ENCODE measurements around the gene PLCD1.
"Not testable (repeated sequence)": the region's sequence is repeated elsewhere in the genome, so short reads cannot be mapped to it uniquely, and the experiment has no call there.

The PLCD1 gene

DNA sequence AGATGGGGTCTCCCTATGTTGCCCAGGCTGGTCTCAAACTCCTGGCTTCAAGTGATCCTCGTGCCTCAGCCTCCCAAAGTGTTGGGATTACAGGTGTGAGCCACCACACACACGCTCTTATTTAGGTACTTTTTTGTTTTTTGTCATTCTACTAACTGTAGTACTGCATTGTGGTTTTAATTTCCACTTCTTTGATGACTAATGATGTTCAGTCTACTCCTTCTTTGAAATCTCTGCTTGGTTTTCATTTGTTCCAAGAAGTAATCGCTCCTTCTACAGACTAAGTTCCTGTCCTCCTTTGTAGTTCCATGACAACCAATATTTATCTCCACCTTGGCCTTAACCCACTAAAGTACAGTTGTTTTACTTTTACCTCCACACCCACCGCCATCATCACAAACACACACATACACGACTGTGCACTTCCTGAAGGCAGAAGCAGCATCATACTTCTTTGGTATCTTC lies 9.0 kb upstream of the PLCD1 start:
- TF ChIP-seq ISL1 (CRISPR knock-in tag; IDR thresholded peaks at IDR 0.05) (no peak), TCF4 (CRISPR knock-in tag; IDR thresholded peaks at IDR 0.05; ENCODE audit: borderline replicate concordance) (no peak), ZFP3 (CRISPR knock-in tag; IDR thresholded peaks at IDR 0.05) (no peak), ZNF70 (CRISPR knock-in tag; IDR thresholded peaks at IDR 0.05) (no peak)
- TF ChIP-seq, protein P1, sequence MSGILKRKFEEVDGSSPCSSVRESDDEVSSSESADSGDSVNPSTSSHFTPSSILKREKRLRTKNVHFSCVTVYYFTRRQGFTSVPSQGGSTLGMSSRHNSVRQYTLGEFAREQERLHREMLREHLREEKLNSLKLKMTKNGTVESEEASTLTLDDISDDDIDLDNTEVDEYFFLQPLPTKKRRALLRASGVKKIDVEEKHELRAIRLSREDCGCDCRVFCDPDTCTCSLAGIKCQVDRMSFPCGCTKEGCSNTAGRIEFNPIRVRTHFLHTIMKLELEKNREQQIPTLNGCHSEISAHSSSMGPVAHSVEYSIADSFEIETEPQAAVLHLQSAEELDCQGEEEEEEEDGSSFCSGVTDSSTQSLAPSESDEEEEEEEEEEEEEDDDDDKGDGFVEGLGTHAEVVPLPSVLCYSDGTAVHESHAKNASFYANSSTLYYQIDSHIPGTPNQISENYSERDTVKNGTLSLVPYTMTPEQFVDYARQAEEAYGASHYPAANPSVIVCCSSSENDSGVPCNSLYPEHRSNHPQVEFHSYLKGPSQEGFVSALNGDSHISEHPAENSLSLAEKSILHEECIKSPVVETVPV (CRISPR knock-in tag; IDR thresholded peaks at IDR 0.05): no peak
- ATAC-seq: no peak

DNA sequence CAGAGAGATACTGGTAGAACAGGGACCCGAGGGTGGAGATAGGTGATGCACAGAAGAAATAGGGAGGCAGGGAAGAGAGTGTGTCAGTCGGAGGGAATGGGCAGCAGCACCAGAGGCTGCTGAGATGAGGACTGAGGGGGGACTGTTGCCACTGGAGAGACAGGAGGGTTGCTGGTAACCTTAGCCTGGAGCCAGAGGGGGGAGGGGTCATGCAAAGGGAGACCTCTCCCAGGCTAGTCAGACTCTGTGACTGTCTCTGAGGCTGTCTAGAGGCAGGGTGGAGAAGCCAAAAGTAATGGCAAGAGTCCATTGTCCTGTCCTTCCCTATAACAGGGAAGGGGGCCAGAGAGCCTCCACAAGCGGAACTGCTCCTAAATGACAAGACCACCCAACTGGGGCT lies 7.5 kb upstream of the PLCD1 start:
- no peak for ATAC-seq
- TF ChIP-seq ARNTL (CRISPR knock-in tag; IDR thresholded peaks at IDR 0.05; ENCODE audit: borderline replicate concordance, low read depth) (no peak), BACH2 (CRISPR knock-in tag; IDR thresholded peaks at IDR 0.05; ENCODE audit: borderline replicate concordance) (no peak), ZC3H10 (CRISPR knock-in tag; IDR thresholded peaks at IDR 0.05) (no peak), RARB (CRISPR knock-in tag; IDR thresholded peaks at IDR 0.05) (no peak), GLIS3 (CRISPR knock-in tag; IDR thresholded peaks at IDR 0.05) (no peak), ZNF70 (CRISPR knock-in tag; IDR thresholded peaks at IDR 0.05) (no peak)
- TF ChIP-seq, protein P2, sequence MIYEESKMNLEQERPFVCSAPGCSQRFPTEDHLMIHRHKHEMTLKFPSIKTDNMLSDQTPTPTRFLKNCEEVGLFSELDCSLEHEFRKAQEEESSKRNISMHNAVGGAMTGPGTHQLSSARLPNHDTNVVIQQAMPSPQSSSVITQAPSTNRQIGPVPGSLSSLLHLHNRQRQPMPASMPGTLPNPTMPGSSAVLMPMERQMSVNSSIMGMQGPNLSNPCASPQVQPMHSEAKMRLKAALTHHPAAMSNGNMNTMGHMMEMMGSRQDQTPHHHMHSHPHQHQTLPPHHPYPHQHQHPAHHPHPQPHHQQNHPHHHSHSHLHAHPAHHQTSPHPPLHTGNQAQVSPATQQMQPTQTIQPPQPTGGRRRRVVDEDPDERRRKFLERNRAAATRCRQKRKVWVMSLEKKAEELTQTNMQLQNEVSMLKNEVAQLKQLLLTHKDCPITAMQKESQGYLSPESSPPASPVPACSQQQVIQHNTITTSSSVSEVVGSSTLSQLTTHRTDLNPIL (CRISPR knock-in tag; IDR thresholded peaks at IDR 0.05; ENCODE audit: low read depth): no peak
- TF ChIP-seq, protein P3, sequence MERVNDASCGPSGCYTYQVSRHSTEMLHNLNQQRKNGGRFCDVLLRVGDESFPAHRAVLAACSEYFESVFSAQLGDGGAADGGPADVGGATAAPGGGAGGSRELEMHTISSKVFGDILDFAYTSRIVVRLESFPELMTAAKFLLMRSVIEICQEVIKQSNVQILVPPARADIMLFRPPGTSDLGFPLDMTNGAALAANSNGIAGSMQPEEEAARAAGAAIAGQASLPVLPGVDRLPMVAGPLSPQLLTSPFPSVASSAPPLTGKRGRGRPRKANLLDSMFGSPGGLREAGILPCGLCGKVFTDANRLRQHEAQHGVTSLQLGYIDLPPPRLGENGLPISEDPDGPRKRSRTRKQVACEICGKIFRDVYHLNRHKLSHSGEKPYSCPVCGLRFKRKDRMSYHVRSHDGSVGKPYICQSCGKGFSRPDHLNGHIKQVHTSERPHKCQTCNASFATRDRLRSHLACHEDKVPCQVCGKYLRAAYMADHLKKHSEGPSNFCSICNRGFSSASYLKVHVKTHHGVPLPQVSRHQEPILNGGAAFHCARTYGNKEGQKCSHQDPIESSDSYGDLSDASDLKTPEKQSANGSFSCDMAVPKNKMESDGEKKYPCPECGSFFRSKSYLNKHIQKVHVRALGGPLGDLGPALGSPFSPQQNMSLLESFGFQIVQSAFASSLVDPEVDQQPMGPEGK (CRISPR knock-in tag; IDR thresholded peaks at IDR 0.05; ENCODE audit: borderline replicate concordance): no peak

DNA sequence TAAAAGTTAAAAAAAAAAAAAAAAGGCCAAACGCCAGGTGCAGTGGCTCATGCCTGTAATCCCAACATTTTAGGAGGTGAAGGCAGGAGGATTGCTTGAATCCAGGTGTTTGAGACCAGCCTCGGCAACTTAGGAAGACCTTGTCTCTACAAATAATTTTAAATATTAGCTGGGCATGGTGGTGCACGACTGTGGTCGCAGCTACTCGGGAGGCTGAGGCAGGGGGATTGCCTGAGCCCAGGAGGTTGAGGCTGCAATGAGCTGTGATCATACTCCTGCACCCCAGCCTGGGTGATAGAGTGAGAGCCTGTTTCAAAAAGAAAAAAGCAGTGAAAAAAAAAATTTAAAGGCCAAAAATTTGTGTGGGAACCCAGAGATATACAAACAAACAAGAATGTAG lies 6.8 kb upstream of the PLCD1 start:
- no peak for ATAC-seq
- no peak for TF ChIP-seq ZC3H10 (CRISPR knock-in tag; IDR thresholded peaks at IDR 0.05)
- TF ChIP-seq, protein P3 (CRISPR knock-in tag; IDR thresholded peaks at IDR 0.05; ENCODE audit: borderline replicate concordance): no peak

DNA sequence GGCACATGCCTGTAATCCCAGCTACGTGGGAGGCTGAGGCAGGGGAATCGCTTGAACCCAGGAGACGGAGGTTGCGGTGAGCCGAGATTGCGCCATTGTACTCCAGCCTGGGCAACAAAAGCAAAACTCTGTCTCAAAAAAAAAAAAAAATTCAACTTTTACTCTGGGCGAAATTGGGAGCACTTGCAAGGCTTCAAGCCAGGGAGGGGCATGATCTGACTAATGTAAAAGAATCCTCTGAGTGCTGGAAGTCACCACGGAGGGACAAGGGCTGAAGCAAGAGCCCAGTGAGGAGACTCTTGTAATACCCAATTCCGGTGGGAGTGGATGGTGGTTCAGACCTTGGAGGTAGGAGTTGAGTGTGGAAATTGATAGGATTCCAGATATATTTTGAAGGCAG lies 4.9 kb upstream of the PLCD1 start:
- ATAC-seq: not testable (repeated sequence)

DNA sequence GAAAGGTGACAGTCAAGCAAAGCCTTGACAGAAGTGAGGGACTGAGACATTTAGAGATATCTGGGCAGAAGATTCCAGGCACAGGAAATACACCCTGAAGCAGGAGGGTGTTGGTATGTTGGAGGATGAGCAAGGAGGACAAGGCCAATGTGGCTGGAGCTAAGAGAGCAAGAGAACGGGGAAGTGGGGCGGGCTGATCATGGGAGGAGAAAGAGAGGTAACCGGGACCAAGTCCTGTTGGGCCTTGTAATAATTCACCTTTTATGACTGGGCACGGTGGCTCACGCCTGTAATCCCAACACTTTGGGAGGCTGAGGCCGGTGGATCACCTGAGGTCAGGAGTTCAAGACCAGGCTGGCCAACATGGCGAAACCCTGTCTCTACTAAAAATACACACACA lies 4.1 kb upstream of the PLCD1 start:
- not testable (repeated sequence) for ATAC-seq

DNA sequence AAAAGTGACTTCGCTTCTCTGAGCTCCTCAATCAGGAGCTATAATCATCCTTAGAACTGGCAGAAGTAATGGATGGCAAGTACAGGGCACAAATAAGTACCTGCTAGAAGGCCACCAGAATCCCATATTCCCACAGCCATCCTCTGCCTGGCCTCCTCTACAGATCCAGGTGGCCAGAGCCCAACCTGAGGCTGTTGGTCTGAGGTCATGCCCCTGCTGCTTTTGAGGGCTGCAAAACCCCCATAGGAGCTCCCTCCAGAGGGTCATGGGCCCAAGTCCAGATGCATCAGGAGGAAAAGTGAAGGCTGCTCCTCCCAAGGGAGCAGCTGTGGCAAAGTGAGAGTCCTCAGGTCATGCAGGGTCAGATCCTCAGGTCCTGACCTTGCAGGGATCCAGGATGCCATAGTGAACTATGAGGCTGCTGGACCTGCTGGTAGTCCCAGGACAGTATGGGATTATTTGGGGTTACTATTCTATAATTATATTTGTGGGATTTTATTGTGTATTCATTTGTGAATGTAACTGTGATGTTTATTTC lies 3.0 kb upstream of the PLCD1 start:
- ATAC-seq: no peak
- no peak for TF ChIP-seq ZNF70 (CRISPR knock-in tag; IDR thresholded peaks at IDR 0.05)
- TF ChIP-seq TCF4 (CRISPR knock-in tag; IDR thresholded peaks at IDR 0.05; ENCODE audit: borderline replicate concordance): no peak
- TF ChIP-seq RARB (CRISPR knock-in tag; IDR thresholded peaks at IDR 0.05): no peak
- TF ChIP-seq, protein P1 (CRISPR knock-in tag; IDR thresholded peaks at IDR 0.05): no peak
- TF ChIP-seq OSR1 (CRISPR knock-in tag; IDR thresholded peaks at IDR 0.05): no peak
- TF ChIP-seq, protein P3 (CRISPR knock-in tag; IDR thresholded peaks at IDR 0.05; ENCODE audit: borderline replicate concordance): no peak
- TF ChIP-seq ZC3H10 (CRISPR knock-in tag; IDR thresholded peaks at IDR 0.05): no peak
- no peak for TF ChIP-seq GLIS3 (CRISPR knock-in tag; IDR thresholded peaks at IDR 0.05)
- no peak for TF ChIP-seq PPARA (CRISPR knock-in tag; IDR thresholded peaks at IDR 0.05; ENCODE audit: borderline replicate concordance)
- no peak for TF ChIP-seq ARNTL (CRISPR knock-in tag; IDR thresholded peaks at IDR 0.05; ENCODE audit: borderline replicate concordance, low read depth)
- TF ChIP-seq CSDC2 (CRISPR knock-in tag; IDR thresholded peaks at IDR 0.05): no peak
- no peak for TF ChIP-seq ZFP3 (CRISPR knock-in tag; IDR thresholded peaks at IDR 0.05)
- TF ChIP-seq ESRRG (CRISPR knock-in tag; IDR thresholded peaks at IDR 0.05): no peak
- no peak for TF ChIP-seq ZNF8 (CRISPR knock-in tag; IDR thresholded peaks at IDR 0.05)
- no peak for TF ChIP-seq ISL1 (CRISPR knock-in tag; IDR thresholded peaks at IDR 0.05)

Measured in SK-N-SH treated with all-trans-retinoic acid at 6 μM for 48 hours (cell line).